ENCODE data around the gene TAX1BP3. TPM values are rescaled to one million over a fixed set of nuclear protein-coding genes. Genes with fewer than 3 reads are reported as not detected.

The TAX1BP3 gene
- polyA plus RNA-seq, 2 of the 4 experiments (the other 2 are of a cell fraction) = 122 to 233 TPM

- H3K4me3 ChIP-seq = no peak overlapping the region
- DNase-seq (ENCODE audit: low read depth in 1 of 2, low spot score in 1 of 2) = no peak
- H3K27ac ChIP-seq = no peak overlapping the region
- H3K9me3 ChIP-seq = no peaks in the 10 kb centered on the region
- no peak for FAIRE-seq
- ATAC-seq = peak in 1 of 2 experiments; percentile 12; a peak in 1 of 6 replicates
- H3K4me1 ChIP-seq = no peaks in the 10 kb centered on the region
- no peak for TF ChIP-seq FOSL2 (IDR thresholded peaks at IDR 0.05)
- no peak for TF ChIP-seq FOSL2 (CRISPR knock-in tag; IDR thresholded peaks at IDR 0.05)
- no peak for TF ChIP-seq RFX5 (IDR thresholded peaks at IDR 0.05)
- no peak for TF ChIP-seq CHD4 (IDR thresholded peaks at IDR 0.05; ENCODE audit: borderline replicate concordance)
- no peak for TF ChIP-seq NPAS2 (CRISPR knock-in tag; IDR thresholded peaks at IDR 0.05; ENCODE audit: borderline replicate concordance)
- no peak for TF ChIP-seq POLR2A (IDR thresholded peaks at IDR 0.05; ENCODE audit: low read length)
- TF ChIP-seq CHD2 (IDR thresholded peaks at IDR 0.05; ENCODE audit: low read length, partially characterized antibody) = no peak
- no peak for TF ChIP-seq GATA3 (IDR thresholded peaks at IDR 0.05; ENCODE audit: borderline replicate concordance)
- TF ChIP-seq FOXS1 (CRISPR knock-in tag; IDR thresholded peaks at IDR 0.05) = no peak
- no peak for TF ChIP-seq ZFP36 (IDR thresholded peaks at IDR 0.05; ENCODE audit: borderline replicate concordance, partially characterized antibody)
- TF ChIP-seq FOSB (CRISPR knock-in tag; IDR thresholded peaks at IDR 0.05) = no peak
- TF ChIP-seq ATOH8 (CRISPR knock-in tag; IDR thresholded peaks at IDR 0.05; ENCODE audit: low read depth) = no peak
- TF ChIP-seq KDM5A (IDR thresholded peaks at IDR 0.05) = no peak
- no peak for TF ChIP-seq NR3C1 (IDR thresholded peaks at IDR 0.05)
- TF ChIP-seq KDM1A (IDR thresholded peaks at IDR 0.05; ENCODE audit: low read depth) = no peak
- TF ChIP-seq MAZ (IDR thresholded peaks at IDR 0.05; ENCODE audit: borderline replicate concordance, low read depth, low read length) = no peak
- no peak for TF ChIP-seq ZNF302 (CRISPR knock-in tag; IDR thresholded peaks at IDR 0.05)
- ChIA-PET CTCF (interaction anchor here (1.0 to 1.1 kb wide), 2 partner anchors 52 to 54 kb away, joined by 3 read pairs; no protein-coding TSS in a partner anchor), POLR2A (no interaction called here)
- no peak overlapping the region for H3K4me2 ChIP-seq
- WGBS (ENCODE audit: missing lambda C conversion rate) = 71% methylated on average over 11 of the region's 13 CpGs
Measured at GRCh38 chr17:3685174-3685573, 16.8 kb upstream of the TAX1BP3 start.

GRCh38 chr17:3683054-3683511 lies 14.7 kb upstream of the TAX1BP3 start:
- Histone ChIP-seq H3K4me2 (no peak overlapping the region), H3K4me1 (no peaks in the 10 kb centered on the region), H3K27ac (no peak overlapping the region), H3K9me3 (no peaks in the 10 kb centered on the region), H3K4me3 (no peak overlapping the region)
- WGBS (ENCODE audit: missing lambda C conversion rate) = 39% methylated on average over 10 of the region's 10 CpGs
- CTCF ChIA-PET = interaction anchor here (0.6 to 1.9 kb wide), 31 partner anchors 9 to 753 kb away, joined by 3 to 19 read pairs (median 4); partner anchors contain the start of genes HASPIN, ITGAE and NCBP3
- peak; percentile 49 to 88; a peak in 5 of 6 replicates for ATAC-seq
- FAIRE-seq = peak; percentile 88
- POLR2A ChIA-PET = no interaction called here
- peak; percentile 63 to 93 for DNase-seq (ENCODE audit: low read depth in 1 of 2, low spot score in 1 of 2)
- no peak for TF ChIP-seq EP300 (IDR thresholded peaks at IDR 0.05)
- no peak for TF ChIP-seq BCL3 (IDR thresholded peaks at IDR 0.05)
- TF ChIP-seq POLR2A (IDR thresholded peaks at IDR 0.05; ENCODE audit: low read length) = no peak
- TF ChIP-seq ELK1 (IDR thresholded peaks at IDR 0.05; ENCODE audit: low read depth, low read length) = no peak
- TF ChIP-seq JUN (IDR thresholded peaks at IDR 0.05) = no peak
- peak; percentile 85 for TF ChIP-seq CTCF (IDR thresholded peaks at IDR 0.05)
- no peak for TF ChIP-seq CBX8 (IDR thresholded peaks at IDR 0.05)
- no peak for TF ChIP-seq NFE2L2 (conservative IDR thresholded peaks at IDR 0.05; ENCODE audit: low read length)
- TF ChIP-seq SMC3 (IDR thresholded peaks at IDR 0.05) = peak; percentile 51; the same call in 2 of the 3 replicates
- no peak for TF ChIP-seq RNF2 (IDR thresholded peaks at IDR 0.05; ENCODE audit: borderline replicate concordance, low read depth)
- TF ChIP-seq CBX2 (IDR thresholded peaks at IDR 0.05; ENCODE audit: borderline replicate concordance, low read depth) = no peak
- no peak for TF ChIP-seq HEYL (CRISPR knock-in tag; IDR thresholded peaks at IDR 0.05)
- TF ChIP-seq PHF8 (IDR thresholded peaks at IDR 0.05; ENCODE audit: borderline replicate concordance, low read depth) = no peak
- no peak for TF ChIP-seq NPAS2 (CRISPR knock-in tag; IDR thresholded peaks at IDR 0.05; ENCODE audit: borderline replicate concordance)
- 0 out of 2 replicates have a peak, but pooled peaks have one; percentile 34 for TF ChIP-seq TP53 (CRISPR knock-in tag; IDR thresholded peaks at IDR 0.05)
- no peak for TF ChIP-seq TFCP2L1 (CRISPR knock-in tag; IDR thresholded peaks at IDR 0.05)
- TF ChIP-seq NR3C1 (IDR thresholded peaks at IDR 0.05) = no peak
- no peak for TF ChIP-seq HOXB13 (CRISPR knock-in tag; IDR thresholded peaks at IDR 0.05; ENCODE audit: low read depth)
- TF ChIP-seq RFX5 (IDR thresholded peaks at IDR 0.05) = no peak
- TF ChIP-seq HOXA7 (CRISPR knock-in tag; IDR thresholded peaks at IDR 0.05) = no peak
- no peak for TF ChIP-seq RCOR1 (IDR thresholded peaks at IDR 0.05; ENCODE audit: low read depth, low read length)
- TF ChIP-seq PBX3 (IDR thresholded peaks at IDR 0.05) = no peak

Data from A549 (cell line).